WTC11 (cell line): ENCODE results near the gene C4BPB. TPM values are rescaled to one million over a fixed set of nuclear protein-coding genes. Genes with fewer than 3 reads are reported as not detected.

Experiments
- ATAC-seq: fragments of 200-7000 bp; cut with Tn5 transposase; 2 replicates; pipeline ENCODE4 v1.10.0; 2021; ENCODE audit warnings: mild to moderate bottlenecking, moderate library complexity
- CTCF ChIA-PET: fragments of 300-600 bp; sonication (Branson Sonifier 250); formaldehyde crosslinking; loops from one replicate; lab custom pipeline; 2021; ENCODE audit warnings: antibody characterized with exemption; lab: Charles Lee
- POLR2A ChIA-PET: fragments of 350-600 bp; sonication (Branson Sonifier 250); formaldehyde crosslinking; loops from one replicate; lab custom pipeline; 2021; ENCODE audit warnings: antibody characterized with exemption; lab: Charles Lee
- DNase-seq: peaks from one replicate; pipeline ENCODE4 v3.0.0; 2021; ENCODE audit warnings: low spot score
- H3K27ac Mint-ChIP-seq: 2 replicates; pipeline ENCODE4 v1.8.0; 2021; ENCODE audit warnings: mixed read lengths
- H3K27me3 Mint-ChIP-seq: 2 replicates; pipeline ENCODE4 v1.8.0; 2021; ENCODE audit warnings: low read depth, mild to moderate bottlenecking, moderate library complexity, mixed read lengths
- H3K36me3 Mint-ChIP-seq: 2 replicates; pipeline ENCODE4 v1.8.0; 2021; ENCODE audit warnings: mixed read lengths
- H3K4me1 Mint-ChIP-seq: 2 replicates; pipeline ENCODE4 v1.8.0; 2022; ENCODE audit warnings: mixed read lengths
- H3K4me3 Mint-ChIP-seq: 2 replicates; pipeline ENCODE4 v1.8.0; 2021; ENCODE audit warnings: mild to moderate bottlenecking, moderate library complexity, mixed read lengths
- H3K9me3 Mint-ChIP-seq: 2 replicates; pipeline ENCODE4 v1.8.0; 2021; ENCODE audit warnings: mixed read lengths
- ATF1 ChIP-seq: sonication (generic); formaldehyde crosslinking; IDR thresholded peaks from 2 replicates; pipeline ENCODE4 v1.8.1; 2023; ENCODE audit warnings: mild to moderate bottlenecking, moderate library complexity, missing genetic modification reagents
- ELF4 ChIP-seq: sonication (generic); formaldehyde crosslinking; IDR thresholded peaks from 2 replicates; pipeline ENCODE4 v1.8.1; 2022; ENCODE audit warnings: low read depth, mild to moderate bottlenecking, moderate library complexity, missing genetic modification reagents
- ETV6 ChIP-seq: sonication (generic); formaldehyde crosslinking; IDR thresholded peaks from 2 replicates; pipeline ENCODE4 v1.8.1; 2022; ENCODE audit warnings: mild to moderate bottlenecking, missing genetic modification reagents
- GABPB1 ChIP-seq: sonication (generic); formaldehyde crosslinking; IDR thresholded peaks from 2 replicates; pipeline ENCODE4 v1.8.1; 2023; ENCODE audit warnings: mild to moderate bottlenecking, missing genetic modification reagents
- GRHL2 ChIP-seq: fragments of 250-450 bp; sonication (Bioruptor Pico); IDR thresholded peaks from 2 replicates; pipeline ENCODE4 v1.8.0; 2022; ENCODE audit warnings: mild to moderate bottlenecking, moderate library complexity; ENCODE audit not compliant: insufficient replicate concordance, severe bottlenecking
- JAZF1 ChIP-seq: fragments of 250-450 bp; sonication (Bioruptor Pico); IDR thresholded peaks from 2 replicates; pipeline ENCODE4 v1.9.0; 2021; ENCODE audit warnings: moderate library complexity, mild to moderate bottlenecking, inconsistent platforms
- NFE2L1 ChIP-seq: sonication (generic); formaldehyde crosslinking; IDR thresholded peaks from 2 replicates; pipeline ENCODE4 v1.8.1; 2023; ENCODE audit warnings: missing genetic modification reagents
- NR2C2 ChIP-seq: sonication (generic); formaldehyde crosslinking; IDR thresholded peaks from 2 replicates; pipeline ENCODE4 v1.8.0; 2022; ENCODE audit warnings: mild to moderate bottlenecking, missing genetic modification reagents
- PRRX2 ChIP-seq: fragments of 250-450 bp; sonication (Bioruptor Pico); IDR thresholded peaks from 2 replicates; pipeline ENCODE4 v1.8.0; 2021; ENCODE audit warnings: mild to moderate bottlenecking
- SOX15 ChIP-seq: fragments of 250-450 bp; sonication (Bioruptor Pico); IDR thresholded peaks from 2 replicates; pipeline ENCODE4 v1.9.0; 2021; ENCODE audit warnings: mild to moderate bottlenecking
- TCF7 ChIP-seq: sonication (generic); formaldehyde crosslinking; IDR thresholded peaks from 2 replicates; pipeline ENCODE4 v1.8.0; 2022; ENCODE audit warnings: mild to moderate bottlenecking, low read depth, missing genetic modification reagents, moderate library complexity
- TEAD4 ChIP-seq: sonication (generic); formaldehyde crosslinking; IDR thresholded peaks from 2 replicates; pipeline ENCODE4 v1.8.0; 2022; ENCODE audit warnings: mild to moderate bottlenecking, missing genetic modification reagents
- ZNF232 ChIP-seq: sonication (generic); formaldehyde crosslinking; IDR thresholded peaks from 2 replicates; pipeline ENCODE4 v1.8.0; 2022; ENCODE audit warnings: mild to moderate bottlenecking, missing genetic modification reagents
- ZNF317 ChIP-seq: sonication (generic); formaldehyde crosslinking; IDR thresholded peaks from 2 replicates; pipeline ENCODE4 v1.8.1; 2023; ENCODE audit warnings: low read depth, mild to moderate bottlenecking, moderate library complexity, missing genetic modification reagents, borderline replicate concordance
- ZNF671 ChIP-seq: fragments of 250-450 bp; sonication (Bioruptor Pico); IDR thresholded peaks from 2 replicates; pipeline ENCODE4 v1.8.0; 2021; ENCODE audit warnings: mild to moderate bottlenecking
- total RNA-seq: library from RNA; stranded (reverse); gene quantifications from 3 replicates; pipeline ENCODE4 v1.2.3, GENCODE V29; 2021
- TF ChIP-seq, protein P1 (sequence below): fragments of 250-450 bp; sonication (Bioruptor Pico); IDR thresholded peaks from 2 replicates; pipeline ENCODE4 v1.9.0; 2021; ENCODE audit warnings: mild to moderate bottlenecking
- TF ChIP-seq, protein P2 (sequence below): sonication (generic); formaldehyde crosslinking; IDR thresholded peaks from 2 replicates; pipeline ENCODE4 v1.8.1; 2023; ENCODE audit warnings: mild to moderate bottlenecking, missing genetic modification reagents
- TF ChIP-seq, protein P3 (sequence below): sonication (generic); formaldehyde crosslinking; IDR thresholded peaks from 2 replicates; pipeline ENCODE4 v1.8.0; 2023; ENCODE audit warnings: mild to moderate bottlenecking, missing genetic modification reagents
- TF ChIP-seq, protein P4 (sequence below): sonication (generic); formaldehyde crosslinking; IDR thresholded peaks from 2 replicates; pipeline ENCODE4 v1.8.0; 2022; ENCODE audit warnings: missing genetic modification reagents
- TF ChIP-seq, protein P5 (sequence below): sonication (generic); formaldehyde crosslinking; IDR thresholded peaks from 2 replicates; pipeline ENCODE4 v1.8.1; 2023; ENCODE audit warnings: mild to moderate bottlenecking, moderate library complexity, missing genetic modification reagents
- TF ChIP-seq, protein P6 (sequence below): sonication (generic); formaldehyde crosslinking; IDR thresholded peaks from 2 replicates; pipeline ENCODE4 v1.8.1; 2022; ENCODE audit warnings: low read depth, missing genetic modification reagents, borderline replicate concordance

Gene C4BPB
- total RNA-seq, 1 experiment from 2014 or later: 0.26 TPM

DNA sequence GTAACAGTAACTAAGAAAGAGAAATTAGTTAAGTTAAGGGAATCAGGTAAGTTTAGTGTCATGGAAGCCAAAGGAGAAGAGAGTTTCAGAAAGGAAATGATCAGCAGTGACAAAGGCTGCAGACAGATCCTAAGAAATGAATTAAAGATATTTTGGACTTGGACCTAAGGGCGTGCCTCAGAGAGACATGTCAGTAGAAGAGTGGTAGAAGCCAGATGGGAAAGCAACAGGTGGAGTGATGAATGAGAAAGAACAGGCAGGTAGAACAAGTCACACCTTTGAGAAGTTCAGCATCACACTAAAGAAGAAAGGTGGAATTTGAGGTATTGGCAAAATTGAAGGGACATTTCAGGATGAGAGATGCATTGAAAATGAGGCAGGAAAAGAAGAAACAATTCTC, 14.0 kb downstream of the C4BPB start:
- ATAC-seq: no peak
- CTCF ChIA-PET: no interaction called here
- Mint-ChIP-seq H3K27ac (no peak overlapping the region), H3K4me1 (peaks cover 6% of the 10 kb centered on the region), H3K36me3 (peaks cover 10% of the 10 kb centered on the region), H3K9me3 (peaks cover 15% of the 10 kb centered on the region), H3K4me3 (no peak overlapping the region), H3K27me3 (peaks cover 7% of the 10 kb centered on the region)
- POLR2A ChIA-PET: no interaction called here
- no peak for DNase-seq
- TF ChIP-seq PRRX2 (CRISPR knock-in tag) (no peak), JAZF1 (CRISPR knock-in tag) (no peak), NFE2L1 (no peak), ZNF232 (CRISPR knock-in tag) (no peak), GRHL2 (no peak), ETV6 (CRISPR knock-in tag) (no peak), ZNF671 (no peak), TCF7 (CRISPR knock-in tag) (no peak), SOX15 (CRISPR knock-in tag) (no peak), TEAD4 (CRISPR knock-in tag) (no peak), ZNF317 (CRISPR knock-in tag) (no peak), NR2C2 (CRISPR knock-in tag) (no peak), ATF1 (CRISPR knock-in tag) (no peak)
- TF ChIP-seq, protein P1, sequence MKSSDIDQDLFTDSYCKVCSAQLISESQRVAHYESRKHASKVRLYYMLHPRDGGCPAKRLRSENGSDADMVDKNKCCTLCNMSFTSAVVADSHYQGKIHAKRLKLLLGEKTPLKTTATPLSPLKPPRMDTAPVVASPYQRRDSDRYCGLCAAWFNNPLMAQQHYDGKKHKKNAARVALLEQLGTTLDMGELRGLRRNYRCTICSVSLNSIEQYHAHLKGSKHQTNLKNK (CRISPR knock-in tag): no peak
- TF ChIP-seq, protein P2, sequence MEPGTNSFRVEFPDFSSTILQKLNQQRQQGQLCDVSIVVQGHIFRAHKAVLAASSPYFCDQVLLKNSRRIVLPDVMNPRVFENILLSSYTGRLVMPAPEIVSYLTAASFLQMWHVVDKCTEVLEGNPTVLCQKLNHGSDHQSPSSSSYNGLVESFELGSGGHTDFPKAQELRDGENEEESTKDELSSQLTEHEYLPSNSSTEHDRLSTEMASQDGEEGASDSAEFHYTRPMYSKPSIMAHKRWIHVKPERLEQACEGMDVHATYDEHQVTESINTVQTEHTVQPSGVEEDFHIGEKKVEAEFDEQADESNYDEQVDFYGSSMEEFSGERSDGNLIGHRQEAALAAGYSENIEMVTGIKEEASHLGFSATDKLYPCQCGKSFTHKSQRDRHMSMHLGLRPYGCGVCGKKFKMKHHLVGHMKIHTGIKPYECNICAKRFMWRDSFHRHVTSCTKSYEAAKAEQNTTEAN: no peak
- TF ChIP-seq, protein P3, sequence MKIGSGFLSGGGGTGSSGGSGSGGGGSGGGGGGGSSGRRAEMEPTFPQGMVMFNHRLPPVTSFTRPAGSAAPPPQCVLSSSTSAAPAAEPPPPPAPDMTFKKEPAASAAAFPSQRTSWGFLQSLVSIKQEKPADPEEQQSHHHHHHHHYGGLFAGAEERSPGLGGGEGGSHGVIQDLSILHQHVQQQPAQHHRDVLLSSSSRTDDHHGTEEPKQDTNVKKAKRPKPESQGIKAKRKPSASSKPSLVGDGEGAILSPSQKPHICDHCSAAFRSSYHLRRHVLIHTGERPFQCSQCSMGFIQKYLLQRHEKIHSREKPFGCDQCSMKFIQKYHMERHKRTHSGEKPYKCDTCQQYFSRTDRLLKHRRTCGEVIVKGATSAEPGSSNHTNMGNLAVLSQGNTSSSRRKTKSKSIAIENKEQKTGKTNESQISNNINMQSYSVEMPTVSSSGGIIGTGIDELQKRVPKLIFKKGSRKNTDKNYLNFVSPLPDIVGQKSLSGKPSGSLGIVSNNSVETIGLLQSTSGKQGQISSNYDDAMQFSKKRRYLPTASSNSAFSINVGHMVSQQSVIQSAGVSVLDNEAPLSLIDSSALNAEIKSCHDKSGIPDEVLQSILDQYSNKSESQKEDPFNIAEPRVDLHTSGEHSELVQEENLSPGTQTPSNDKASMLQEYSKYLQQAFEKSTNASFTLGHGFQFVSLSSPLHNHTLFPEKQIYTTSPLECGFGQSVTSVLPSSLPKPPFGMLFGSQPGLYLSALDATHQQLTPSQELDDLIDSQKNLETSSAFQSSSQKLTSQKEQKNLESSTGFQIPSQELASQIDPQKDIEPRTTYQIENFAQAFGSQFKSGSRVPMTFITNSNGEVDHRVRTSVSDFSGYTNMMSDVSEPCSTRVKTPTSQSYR (CRISPR knock-in tag): no peak
- TF ChIP-seq, protein P4, sequence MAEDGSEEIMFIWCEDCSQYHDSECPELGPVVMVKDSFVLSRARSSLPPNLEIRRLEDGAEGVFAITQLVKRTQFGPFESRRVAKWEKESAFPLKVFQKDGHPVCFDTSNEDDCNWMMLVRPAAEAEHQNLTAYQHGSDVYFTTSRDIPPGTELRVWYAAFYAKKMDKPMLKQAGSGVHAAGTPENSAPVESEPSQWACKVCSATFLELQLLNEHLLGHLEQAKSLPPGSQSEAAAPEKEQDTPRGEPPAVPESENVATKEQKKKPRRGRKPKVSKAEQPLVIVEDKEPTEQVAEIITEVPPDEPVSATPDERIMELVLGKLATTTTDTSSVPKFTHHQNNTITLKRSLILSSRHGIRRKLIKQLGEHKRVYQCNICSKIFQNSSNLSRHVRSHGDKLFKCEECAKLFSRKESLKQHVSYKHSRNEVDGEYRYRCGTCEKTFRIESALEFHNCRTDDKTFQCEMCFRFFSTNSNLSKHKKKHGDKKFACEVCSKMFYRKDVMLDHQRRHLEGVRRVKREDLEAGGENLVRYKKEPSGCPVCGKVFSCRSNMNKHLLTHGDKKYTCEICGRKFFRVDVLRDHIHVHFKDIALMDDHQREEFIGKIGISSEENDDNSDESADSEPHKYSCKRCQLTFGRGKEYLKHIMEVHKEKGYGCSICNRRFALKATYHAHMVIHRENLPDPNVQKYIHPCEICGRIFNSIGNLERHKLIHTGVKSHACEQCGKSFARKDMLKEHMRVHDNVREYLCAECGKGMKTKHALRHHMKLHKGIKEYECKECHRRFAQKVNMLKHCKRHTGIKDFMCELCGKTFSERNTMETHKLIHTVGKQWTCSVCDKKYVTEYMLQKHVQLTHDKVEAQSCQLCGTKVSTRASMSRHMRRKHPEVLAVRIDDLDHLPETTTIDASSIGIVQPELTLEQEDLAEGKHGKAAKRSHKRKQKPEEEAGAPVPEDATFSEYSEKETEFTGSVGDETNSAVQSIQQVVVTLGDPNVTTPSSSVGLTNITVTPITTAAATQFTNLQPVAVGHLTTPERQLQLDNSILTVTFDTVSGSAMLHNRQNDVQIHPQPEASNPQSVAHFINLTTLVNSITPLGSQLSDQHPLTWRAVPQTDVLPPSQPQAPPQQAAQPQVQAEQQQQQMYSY (CRISPR knock-in tag): no peak

DNA sequence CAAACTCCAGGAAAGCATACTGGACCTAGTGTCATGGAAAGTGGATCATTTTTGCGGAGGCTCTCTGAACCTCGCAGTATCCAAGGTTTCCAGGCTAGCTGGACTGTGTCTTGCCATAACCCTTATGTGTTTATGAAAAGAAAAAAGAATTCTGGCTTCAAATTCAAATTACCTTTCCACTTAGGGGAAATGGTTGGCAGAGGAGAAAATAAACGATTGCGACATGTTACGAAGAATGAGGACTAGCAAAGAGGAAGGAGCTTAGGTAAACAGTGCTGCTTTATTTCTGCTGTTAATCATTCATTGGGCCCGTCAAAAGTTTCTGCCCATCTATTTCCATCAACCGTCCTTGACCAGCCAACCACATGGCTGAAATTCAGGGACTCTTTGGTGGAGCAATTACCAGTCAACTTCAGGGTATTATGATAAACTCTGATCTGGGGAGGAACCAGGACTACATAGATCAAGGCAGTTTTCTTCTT, 15.3 kb downstream of the C4BPB start, which contains the start of gene C4BPA:
Gene C4BPA (plus strand): TSS at position 342 of the 482 bp plus-strand sequence. CDS start 8,793 bp downstream, outside the sequence.
- peaks cover 10% of the 10 kb centered on the region for H3K4me1 Mint-ChIP-seq
- TF ChIP-seq, protein P5, sequence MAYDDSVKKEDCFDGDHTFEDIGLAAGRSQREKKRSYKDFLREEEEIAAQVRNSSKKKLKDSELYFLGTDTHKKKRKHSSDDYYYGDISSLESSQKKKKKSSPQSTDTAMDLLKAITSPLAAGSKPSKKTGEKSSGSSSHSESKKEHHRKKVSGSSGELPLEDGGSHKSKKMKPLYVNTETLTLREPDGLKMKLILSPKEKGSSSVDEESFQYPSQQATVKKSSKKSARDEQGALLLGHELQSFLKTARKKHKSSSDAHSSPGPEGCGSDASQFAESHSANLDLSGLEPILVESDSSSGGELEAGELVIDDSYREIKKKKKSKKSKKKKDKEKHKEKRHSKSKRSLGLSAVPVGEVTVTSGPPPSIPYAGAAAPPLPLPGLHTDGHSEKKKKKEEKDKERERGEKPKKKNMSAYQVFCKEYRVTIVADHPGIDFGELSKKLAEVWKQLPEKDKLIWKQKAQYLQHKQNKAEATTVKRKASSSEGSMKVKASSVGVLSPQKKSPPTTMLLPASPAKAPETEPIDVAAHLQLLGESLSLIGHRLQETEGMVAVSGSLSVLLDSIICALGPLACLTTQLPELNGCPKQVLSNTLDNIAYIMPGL: no peak
- TF ChIP-seq ELF4 (CRISPR knock-in tag) (no peak), GABPB1 (peak; percentile 52; the same call in 1 of the 2 replicates)
- TF ChIP-seq, protein P6, sequence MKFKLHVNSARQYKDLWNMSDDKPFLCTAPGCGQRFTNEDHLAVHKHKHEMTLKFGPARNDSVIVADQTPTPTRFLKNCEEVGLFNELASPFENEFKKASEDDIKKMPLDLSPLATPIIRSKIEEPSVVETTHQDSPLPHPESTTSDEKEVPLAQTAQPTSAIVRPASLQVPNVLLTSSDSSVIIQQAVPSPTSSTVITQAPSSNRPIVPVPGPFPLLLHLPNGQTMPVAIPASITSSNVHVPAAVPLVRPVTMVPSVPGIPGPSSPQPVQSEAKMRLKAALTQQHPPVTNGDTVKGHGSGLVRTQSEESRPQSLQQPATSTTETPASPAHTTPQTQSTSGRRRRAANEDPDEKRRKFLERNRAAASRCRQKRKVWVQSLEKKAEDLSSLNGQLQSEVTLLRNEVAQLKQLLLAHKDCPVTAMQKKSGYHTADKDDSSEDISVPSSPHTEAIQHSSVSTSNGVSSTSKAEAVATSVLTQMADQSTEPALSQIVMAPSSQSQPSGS (CRISPR knock-in tag): no peak
- TF ChIP-seq, all 79 proteins: peak for 1
- Mint-ChIP-seq H3K27me3 (peaks cover 7% of the 10 kb centered on the region), H3K27ac (no peak within 1 kb of the TSS), H3K36me3 (0 out of 2 replicates have a peak, but pooled peaks cover 3% of the 10 kb centered on the region), H3K4me3 (no peak within 1 kb of the TSS), H3K9me3 (peaks cover 5% of the 10 kb centered on the region)
- ChIA-PET CTCF (no interaction called here), POLR2A (no interaction called here)
- no peak for ATAC-seq
- DNase-seq: no peak
